Stimulated activated CD8-positive, alpha-beta memory T cell treated with anti-CD3 and anti-CD28 coated beads, Interleukin-12 subunit alpha, Interleukin-12 subunit beta, amount 100 ng/mL, for 24 hours (primary cell): ENCODE results near the gene ITGA1.
"Not testable (repeated sequence)": the region's sequence is repeated elsewhere in the genome, so short reads cannot be mapped to it uniquely, and the experiment has no call there.

Source experiments
- DNase-seq: peaks from one replicate; pipeline ENCODE4 v3.0.0-alpha.2; 2020; ENCODE audit errors: extremely low read depth

Gene ITGA1

DNA sequence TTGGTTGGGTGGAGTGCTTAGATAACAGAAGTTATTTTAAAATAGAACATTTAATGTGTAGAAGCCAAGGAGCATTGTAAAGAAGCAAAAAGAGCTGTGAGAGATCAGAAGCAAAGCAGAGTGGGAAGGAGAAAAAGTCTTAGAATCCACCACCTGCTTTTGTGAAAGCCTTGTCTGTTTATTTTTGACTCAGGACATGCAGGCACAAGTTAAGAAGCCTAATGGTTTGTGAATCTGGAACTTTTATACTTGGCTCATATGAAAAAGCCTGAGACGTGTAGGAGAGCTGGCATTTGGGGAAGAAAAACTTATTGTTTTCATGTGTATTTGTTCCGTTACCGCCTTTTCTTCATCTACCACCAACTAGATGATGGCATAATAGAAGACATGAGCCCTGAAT lies 163.0 kb downstream of the ITGA1 start:
- DNase-seq, result no peak

DNA sequence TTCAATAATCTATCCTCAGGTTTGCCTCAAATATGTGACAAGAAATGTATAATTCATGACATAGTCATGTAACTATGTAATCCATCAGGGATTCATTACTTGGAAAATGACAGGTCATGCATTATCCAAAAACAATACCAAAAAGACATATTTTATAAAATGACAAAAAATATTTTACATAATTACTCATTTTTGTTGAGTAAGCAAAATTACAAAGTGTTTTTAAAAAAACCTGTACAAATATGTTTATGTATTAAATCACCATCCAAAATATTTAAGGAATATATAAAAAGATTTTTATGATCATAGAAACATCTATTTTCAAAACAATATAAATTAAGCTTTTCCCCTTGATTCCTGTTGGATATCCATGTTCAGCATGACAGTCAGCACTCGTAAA lies 164.8 kb downstream of the ITGA1 start:
- DNase-seq, result no peak

DNA sequence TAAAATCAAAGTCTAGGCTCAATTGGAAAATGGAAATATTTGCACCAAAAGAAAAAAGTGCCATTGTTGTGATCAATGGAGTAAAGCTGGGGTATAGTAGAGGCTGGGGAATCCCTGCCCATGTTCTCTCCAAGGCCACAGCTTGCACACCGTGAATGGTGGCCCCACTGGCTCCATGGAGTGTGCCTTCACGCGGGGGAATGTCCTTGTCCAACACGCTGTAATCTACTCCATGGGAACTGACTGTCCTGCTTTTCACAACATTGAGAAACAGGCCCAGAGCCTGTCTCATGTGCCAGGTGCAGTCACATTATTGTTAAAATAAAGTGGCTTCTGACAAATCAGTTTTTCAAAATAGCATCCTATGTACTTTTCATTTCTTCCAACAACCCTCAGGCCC lies 168.3 kb downstream of the ITGA1 start:
- DNase-seq, result no peak

DNA sequence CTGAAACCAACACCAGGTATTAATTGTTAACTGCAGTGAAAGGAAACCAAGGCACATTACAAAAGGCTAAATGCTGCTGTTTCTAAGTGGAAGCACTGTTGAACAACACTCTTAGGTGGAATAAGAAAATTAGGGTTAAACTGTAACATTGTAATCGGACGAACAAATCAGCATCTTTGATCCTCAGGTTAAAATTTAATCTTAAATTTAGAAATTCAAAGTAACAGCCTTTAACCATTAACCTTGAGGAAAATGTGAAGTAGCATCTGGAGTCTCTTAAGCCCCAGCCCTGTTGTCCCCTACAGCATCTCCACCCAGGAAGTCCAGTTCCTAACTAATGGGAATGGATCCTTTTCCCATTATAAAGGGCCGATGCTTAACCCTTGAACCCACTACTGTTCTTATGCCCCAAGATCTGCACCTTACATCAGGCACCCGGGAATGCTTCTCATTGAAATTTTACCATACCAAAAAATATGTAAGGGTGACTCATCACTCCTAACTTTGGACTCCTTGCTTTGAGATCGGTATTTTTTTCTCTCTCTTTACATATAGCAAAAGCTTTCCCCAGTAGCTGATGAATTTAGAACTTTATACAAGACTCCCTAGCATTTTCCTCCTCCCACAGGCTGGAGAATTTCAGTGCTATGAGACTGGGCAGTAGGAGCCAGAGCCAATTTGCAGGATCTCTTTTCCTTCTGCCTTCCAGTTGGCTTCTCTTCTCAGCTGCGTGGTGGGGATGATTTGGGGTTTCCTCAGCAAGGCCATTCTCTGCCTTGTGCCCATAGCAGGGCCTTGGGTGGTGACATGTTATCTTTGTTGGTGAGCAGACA lies 169.4 kb downstream of the ITGA1 start:
- DNase-seq, result no peak

DNA sequence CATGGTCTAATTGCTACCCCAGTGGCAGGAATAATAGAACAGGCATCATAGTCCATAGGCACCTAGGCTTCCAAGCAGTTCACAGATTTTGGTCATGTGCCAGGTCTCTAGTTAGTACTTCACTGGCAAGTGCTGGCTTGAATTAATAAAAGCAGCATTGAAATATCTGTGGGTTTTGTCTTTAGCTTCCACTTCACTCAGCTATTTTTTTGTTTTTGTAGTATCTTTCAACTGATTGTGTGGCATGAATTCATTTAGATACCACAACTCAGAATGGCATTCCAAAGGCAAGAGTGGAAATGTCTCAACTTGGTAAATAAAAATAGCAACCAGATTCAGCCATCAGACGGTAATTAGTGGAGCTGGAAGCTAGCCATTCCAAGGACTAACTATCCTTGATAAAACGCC lies 173.6 kb downstream of the ITGA1 start:
- DNase-seq, result no peak

DNA sequence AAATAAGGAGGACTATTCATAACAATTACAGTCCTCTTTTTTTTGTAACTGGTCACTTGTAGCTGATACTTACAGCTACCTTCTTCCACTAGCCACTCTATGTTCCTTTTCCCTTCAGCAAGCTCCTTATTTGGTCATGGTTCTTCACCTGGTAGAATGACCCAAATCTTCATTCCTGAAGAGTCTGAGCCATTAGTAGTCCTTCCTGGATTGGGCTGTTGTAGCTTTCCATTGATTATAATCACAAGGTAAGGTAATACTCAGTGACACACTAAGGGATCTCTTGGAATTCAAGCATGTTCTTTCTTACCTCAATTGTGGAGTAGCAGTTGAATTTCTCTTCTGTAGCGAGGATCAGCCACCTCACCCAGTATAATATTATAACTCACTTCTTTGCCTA lies 175.9 kb downstream of the ITGA1 start:
- DNase-seq, result no peak

DNA sequence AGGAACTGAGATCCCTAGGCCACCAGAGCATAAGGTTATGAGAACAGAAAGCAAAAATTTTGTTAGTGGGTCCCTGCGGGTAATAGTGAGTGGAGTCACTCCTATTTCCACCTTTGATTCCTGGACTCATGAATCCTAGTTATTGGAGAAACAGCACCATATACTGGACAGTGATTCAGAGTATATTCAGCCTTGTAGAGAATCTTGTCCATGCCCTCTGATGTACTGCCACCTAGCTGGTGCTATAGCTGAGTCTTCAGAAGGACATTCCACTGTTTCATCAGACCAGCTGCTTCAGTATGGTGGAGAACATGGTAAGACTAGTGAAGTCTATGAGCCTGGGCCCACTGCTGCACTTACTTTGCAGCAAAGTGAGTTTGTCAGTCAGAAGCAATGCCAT lies 176.4 kb downstream of the ITGA1 start:
- DNase-seq, result no peak

DNA sequence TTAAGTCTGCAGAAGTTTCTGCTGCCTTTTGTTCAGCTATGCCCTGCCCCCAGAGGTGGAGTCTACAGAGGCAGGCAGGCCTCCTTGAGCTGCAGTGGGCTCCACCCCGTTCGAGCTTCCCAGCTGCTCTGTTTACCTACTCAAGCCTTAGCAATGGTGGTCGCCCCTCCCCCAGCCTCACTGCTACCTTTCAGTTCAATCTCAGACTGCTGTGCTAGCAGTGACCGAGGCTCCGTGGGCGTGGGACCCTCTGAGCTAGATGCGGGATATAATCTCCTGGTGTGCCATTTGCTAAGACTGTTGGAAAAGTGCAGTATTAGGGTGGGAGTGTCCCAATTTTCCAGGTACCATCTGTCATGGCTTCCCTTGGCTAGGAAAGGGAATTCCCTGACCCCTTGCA lies 188.4 kb downstream of the ITGA1 start:
- DNase-seq, result not testable (repeated sequence)

DNA sequence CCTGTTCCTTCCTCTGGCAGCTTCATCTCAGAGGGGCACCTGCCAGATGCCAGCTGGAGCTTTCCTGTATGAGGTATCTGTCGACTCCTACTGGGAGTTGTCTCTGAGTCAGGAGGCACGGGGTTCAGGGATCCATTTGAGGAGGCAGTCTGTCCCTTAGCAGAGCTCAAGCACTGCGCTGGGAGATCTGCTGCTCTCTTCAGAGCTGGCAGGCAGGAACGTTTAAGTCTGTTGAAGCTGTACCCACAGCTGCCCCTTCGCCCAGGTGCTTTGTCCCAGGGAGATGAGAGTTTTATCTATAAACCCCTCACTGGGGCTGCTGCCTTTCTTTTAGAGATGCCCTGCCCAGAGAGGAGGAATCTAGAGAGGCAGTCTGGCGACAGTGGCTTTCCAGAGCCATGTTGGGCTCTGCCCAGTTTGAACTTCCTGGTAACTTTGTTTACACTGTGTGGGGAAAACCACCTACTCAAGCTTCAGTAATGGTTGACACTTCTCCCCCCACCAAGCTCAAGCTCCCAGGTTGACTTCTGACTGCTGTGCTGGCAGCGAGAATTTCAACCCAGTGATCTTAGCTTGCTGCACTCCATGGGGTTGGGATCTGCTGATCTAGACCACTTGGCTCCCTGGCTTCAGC lies 189.7 kb downstream of the ITGA1 start:
- no peak for DNase-seq

DNA sequence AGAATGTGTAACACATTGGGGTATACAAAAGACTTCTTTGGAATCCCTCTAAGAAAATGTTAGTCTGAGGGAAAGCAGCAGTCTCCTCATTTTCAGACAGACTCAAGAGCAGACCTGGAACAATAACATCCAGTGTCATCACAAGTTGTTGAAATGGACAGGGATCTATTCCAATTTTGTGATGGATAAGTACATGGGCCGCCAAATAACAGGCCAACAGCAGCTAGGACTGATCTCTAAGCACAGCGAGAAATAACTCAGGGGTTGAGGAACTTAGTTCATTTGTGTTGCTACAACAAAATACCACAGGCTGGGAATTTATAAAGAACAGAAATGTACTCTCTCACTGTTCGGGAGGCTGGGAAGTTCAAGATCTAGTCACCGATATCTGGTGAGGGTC lies 193.8 kb downstream of the ITGA1 start:
- no peak for DNase-seq

DNA sequence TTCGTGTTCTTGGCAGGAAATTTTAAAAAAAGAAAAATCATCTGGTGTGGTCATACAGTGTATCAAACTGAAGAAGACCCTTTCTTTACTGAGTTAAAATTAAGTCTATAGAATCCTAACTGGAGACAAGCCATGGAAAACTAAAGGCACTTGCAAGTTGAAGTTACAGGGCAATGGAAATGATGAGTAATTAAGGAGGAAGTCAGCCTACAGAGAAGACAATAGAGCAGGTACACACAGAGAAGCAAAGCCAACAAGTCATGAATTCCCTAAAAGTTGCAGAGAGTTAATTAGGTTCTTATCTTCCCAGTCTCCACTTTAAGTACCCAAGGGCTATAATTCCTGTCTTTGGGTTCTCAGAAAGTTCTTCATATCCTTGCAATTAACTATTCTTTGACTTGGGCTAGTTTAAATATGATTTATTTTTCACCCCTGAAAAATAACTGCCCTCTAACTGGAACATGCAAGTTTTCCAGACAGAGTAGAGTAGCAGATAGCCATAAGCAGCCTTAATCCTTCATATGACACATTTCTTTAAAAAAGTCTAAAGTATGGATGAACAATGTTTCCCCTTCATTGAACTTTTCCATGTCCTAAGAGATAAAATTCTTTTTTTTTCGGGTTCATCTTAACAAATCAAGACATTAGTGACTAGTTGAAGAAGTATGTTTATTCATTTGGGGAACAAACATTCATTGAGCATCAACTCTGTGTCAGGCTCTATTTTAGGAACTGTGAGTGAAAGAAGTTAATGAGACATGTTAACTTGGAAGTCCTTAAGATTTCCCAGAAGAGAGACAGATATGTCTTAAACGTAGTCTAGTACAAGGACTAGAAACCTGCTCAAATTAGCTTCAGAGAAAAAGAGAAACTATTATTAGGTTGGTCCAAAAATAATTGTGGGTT lies 196.3 kb downstream of the ITGA1 start:
- no peak for DNase-seq

DNA sequence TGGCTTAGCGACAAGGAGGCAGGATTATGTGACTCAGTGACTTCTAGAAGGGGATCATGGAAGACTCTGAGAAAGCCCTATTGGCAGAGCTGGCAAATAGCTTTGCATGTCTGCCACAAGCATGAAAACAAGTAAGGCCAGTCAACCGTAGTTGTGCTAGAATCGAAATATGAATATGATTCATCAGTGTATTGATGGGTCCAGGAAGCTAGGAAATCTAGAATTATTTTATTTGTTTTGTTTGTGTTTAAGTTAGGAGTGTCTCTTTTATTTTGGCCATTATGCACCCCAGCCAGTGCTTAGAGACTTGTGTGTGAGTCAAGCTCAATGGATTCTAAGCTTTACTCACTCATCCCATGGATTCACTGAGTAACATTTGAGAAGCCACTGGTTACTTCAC lies 197.6 kb downstream of the ITGA1 start:
- DNase-seq, result no peak

DNA sequence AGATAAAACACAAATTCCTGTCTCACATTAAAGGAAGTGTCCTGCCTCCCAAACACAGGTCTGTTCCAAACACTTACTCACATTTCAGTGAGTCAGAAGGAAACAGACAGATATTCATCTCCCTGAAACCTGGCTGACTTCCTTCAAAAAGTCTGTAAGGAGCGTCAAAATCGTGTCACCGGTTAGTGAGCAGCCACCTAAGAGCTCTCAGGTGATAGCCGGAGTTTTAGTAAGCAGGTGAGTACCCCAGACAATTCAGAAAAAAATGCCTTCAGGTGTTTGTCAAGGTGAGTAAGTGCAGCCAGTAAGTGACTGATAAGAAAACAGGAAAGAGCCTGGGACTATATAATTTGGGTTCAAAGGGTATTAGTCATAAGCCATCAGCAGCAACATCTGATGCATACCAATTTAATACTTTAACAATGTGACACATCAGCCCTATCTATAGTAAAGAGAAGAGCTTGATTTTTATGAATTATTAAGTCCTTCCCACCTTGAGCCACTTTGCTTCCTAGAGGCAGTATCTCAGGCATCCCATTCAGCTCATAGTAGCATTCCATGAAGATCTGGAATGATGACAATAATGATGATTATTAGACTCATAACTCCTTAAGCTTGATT lies 200.1 kb downstream of the ITGA1 start:
- no peak for DNase-seq

DNA sequence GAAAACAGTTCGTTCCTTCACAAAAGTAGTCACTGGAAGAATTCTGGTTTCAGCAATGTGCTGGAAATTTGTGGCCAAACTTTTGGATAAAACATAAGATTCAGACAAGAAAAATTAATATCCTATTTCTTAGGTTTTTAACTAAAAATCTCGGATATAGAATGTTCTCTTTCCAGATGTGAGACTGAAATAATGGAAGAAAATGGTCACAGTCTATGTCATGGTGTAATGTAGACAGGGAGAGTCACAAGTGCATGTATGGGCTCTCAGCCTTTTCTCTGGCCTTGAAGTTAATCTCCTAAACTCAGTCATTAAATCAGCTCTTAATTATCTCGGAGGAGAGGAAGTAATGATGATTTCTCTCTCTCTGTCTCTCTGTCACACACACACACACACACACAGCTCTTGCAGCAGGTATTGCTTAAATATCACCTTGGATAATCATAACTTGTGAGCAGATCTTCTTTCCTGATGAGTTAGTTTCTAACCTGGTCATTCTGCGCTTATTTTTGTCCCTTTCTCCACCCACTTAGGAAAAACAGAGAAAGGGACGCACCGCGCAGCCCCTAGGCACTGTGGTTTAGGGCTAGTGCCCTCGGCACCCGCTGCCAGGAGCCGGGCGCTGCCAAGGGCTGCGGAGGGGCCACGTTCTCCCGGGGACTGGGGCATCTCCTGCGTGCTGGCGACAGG lies 200.8 kb downstream of the ITGA1 start:
- DNase-seq, result no peak

DNA sequence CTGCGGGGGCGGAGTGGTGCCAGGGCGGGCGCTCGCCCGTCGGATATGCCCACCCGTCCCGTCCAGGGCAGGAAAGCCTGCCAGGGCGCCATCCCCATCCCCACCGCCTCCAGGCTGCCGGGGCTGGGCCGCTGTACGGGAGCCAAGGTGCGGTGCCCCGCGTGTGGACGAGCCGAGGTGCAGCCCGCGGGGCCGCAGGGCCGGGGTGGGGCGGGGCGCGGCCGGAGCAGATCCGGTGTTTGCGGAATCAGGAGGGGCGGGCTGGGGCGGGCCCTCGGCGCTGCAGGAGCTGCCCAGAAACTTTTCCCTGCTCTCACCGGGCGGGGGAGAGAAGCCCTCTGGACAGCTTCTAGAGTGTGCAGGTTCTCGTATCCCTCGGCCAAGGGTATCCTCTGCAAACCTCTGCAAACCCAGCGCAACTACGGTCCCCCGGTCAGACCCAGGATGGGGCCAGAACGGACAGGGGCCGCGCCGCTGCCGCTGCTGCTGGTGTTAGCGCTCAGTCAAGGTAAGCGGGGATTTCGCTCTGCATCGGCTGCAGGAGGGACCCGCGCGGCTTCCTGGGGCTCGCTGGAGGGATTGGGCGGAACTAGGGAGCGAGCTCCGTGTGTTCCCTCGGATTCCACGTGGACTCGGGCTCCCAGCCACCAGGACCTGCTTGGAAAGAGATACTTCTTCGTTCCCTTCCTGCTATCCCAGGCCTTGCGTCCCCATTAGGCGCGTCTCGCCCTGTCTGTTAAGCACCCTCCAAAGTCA lies 201.5 kb downstream of the ITGA1 start, which contains the start of gene ITGA2:
Gene ITGA2, plus strand, starts transcription at position 328 of the 756 bp plus-strand sequence. Its CDS starts 117 bp downstream, at position 445.
- DNase-seq, result no peak

DNA sequence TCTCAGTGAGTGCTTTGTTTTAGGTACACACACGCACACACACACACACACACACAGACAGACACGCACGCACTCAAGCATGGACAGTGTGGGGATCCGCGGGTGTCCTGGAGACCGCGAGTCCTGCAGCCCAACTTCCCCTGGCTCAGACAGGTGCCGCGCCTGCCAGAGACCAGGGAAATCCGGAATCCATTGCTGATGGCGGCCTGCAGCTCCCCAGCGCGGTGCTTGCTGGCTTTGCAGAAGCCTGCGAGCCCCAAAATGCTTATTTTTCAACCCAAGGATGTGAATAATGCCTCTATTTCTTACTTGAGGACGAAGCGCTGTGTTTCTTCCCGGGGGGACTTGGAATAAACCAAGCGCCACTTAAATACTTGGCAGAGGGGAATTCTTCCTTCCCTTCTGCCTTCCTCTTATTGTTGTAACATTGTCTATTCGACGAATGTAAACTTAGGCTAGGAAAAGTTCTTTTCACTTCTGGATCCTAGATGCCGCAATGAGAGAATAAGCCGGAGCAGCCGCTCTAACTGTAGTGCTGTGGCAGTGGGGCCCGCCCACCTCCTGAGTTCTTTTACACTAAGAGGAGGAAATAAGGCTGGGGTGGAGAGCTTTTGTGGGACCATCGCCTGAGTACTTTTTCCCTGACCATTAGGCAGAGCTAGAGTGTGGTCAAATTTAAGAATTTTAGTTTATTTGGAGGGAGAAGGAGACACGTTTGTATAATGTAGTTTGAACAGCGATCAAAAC lies 202.2 kb downstream of the ITGA1 start:
- DNase-seq, result no peak

DNA sequence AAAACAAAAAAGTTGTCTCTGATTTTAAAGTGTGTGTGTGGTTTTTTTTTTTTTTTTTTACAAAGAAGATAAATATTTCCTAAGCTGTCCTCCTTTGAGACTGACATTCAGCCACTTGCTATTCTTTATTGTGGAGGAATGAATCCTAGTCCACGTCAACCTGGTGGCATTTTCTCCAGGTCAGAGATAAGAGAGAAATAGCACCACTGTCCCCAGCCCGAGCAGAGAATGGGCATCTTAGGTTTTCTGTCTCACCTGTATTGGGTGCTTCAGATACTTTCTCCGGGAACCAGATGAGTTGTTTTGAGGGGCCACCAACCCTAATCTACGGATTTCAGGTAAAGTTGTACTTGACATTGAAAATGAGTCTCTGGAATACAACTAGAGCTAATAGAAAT lies 202.8 kb downstream of the ITGA1 start:
- no peak for DNase-seq

DNA sequence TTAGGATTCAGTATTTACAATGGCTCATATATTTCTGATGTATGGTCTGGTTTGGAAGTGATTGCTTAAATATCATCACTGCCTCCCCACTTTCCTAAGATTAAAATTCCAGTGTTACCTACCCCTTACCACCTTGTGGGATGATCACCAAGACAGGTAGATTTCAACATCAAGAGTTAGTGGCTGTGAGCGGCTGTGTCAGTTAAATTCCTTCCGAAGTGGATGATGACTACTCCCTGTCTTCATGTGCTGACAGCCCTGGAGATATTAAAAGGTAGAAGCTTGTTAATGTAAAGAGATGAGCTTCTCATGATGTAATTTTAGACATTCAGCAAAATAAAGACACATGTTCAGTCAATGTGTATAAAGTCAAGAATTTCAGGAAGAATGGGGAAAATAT lies 205.7 kb downstream of the ITGA1 start:
- no peak for DNase-seq

DNA sequence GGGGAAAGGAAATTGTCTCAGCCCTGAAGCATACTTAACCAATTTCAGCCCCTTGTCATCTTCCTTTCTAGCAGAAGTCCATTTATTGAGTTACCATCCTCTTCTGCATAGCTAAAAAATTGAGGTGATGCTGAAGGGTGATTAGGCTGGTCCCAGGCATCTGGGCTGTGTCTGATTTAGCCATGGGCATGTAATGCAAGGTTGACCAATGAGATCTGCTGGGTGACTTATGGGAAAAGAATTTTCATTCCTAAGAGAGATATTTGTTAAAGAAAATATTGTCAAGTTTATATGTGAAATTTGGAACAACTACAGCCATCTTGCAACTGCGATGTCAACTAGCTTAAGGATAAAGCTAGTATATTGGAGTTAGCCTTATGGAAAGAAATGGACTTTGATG lies 206.6 kb downstream of the ITGA1 start:
- no peak for DNase-seq

DNA sequence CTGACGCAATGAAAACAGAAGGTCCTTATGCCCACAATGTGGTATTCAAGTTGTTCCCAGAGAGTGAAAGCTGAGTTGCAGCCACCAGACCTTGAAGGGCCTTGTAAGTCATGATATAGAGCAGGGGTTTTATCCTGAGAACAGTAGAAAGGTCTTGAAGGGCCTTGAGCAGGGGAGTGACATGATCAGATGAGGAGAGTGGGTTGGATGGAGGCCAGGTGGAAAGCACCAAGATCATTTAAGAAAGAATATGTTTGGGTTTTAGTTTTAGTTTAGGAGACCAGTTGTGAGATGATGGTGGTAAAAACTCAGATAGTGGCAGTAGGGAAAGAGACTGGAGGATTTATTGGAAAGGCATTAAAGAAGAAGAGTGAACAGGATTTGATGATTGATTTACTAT lies 207.4 kb downstream of the ITGA1 start:
- DNase-seq, result no peak
